ENCODE measurements around the gene ANKRD31.
A peak's percentile ranks its signal among the peaks of the same experiment; 100 is the strongest.
"Not testable (repeated sequence)": the region's sequence is repeated elsewhere in the genome, so short reads cannot be mapped to it uniquely, and the experiment has no call there.

Gene ANKRD31

DNA sequence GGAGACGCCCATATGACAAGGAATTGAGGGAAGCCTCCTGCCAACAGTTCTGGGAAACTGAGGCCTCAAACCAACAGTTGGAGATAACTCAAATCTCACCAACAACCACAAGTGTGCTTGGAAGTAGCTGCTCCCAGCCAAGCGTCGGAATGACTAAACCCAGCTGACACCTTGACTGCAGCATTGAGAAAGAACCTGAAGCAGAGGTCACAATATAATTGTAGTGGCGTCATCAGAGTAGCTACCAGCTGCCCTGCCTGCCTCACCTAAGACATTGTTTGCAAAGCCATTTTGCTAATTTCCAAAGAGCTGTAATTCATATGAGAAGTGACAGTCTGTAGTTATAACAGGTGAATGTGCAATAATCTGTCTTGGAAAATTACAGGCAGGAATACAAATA lies 40.8 kb upstream of the ANKRD31 start:
- Histone ChIP-seq H3K4me3 (no peak overlapping the region), H3K27me3 (no peaks in the 10 kb centered on the region), H3K9me3 (no peaks in the 10 kb centered on the region), H3K27ac (no peak overlapping the region), H3K4me1 (no peaks in the 10 kb centered on the region), H3K36me3 (no peaks in the 10 kb centered on the region)
- intact Hi-C loops (cut with DNase I; ENCODE audit: low total_unique reads) = no loop called here
- no peak for TF ChIP-seq CTCF (IDR thresholded peaks at IDR 0.05)
- DNase-seq = no peak

DNA sequence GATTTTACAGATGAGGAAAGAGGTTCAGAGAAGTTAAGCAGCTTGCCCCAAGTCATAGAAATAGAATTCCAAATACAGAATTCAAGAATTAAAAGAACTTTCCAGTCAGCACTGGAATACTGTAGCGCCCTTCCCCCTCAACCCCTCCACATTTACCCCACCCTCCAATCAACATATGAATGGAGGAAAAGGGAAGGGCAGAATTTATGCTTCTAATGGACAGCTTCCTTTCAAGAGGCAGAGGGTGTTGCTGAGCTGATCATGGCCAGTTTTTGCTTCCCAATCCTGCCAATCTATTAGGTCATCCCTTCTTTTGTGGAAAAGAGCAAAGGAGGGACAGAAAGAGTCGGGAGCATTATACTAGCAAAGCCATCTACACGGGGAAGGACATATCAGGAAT lies 39.1 kb upstream of the ANKRD31 start:
- DNase-seq = no peak
- no peak overlapping the region for H3K4me3 ChIP-seq
- no peaks in the 10 kb centered on the region for H3K36me3 ChIP-seq
- no peak for TF ChIP-seq CTCF (IDR thresholded peaks at IDR 0.05)
- no peaks in the 10 kb centered on the region for H3K9me3 ChIP-seq
- no peak overlapping the region for H3K27ac ChIP-seq
- H3K27me3 ChIP-seq = no peaks in the 10 kb centered on the region
- H3K4me1 ChIP-seq = no peaks in the 10 kb centered on the region
- intact Hi-C loops (cut with DNase I; ENCODE audit: low total_unique reads) = no loop called here

GRCh38 chr5:75275147-75275546 lies 38.5 kb upstream of the ANKRD31 start:
- DNase-seq = no peak
- no peak overlapping the region for H3K27ac ChIP-seq
- no peaks in the 10 kb centered on the region for H3K9me3 ChIP-seq
- H3K4me1 ChIP-seq = no peaks in the 10 kb centered on the region
- intact Hi-C loops (cut with DNase I; ENCODE audit: low total_unique reads) = no loop called here
- H3K4me3 ChIP-seq = no peak overlapping the region
- H3K36me3 ChIP-seq = no peaks in the 10 kb centered on the region
- H3K27me3 ChIP-seq = no peaks in the 10 kb centered on the region
- no peak for TF ChIP-seq CTCF (IDR thresholded peaks at IDR 0.05)

DNA sequence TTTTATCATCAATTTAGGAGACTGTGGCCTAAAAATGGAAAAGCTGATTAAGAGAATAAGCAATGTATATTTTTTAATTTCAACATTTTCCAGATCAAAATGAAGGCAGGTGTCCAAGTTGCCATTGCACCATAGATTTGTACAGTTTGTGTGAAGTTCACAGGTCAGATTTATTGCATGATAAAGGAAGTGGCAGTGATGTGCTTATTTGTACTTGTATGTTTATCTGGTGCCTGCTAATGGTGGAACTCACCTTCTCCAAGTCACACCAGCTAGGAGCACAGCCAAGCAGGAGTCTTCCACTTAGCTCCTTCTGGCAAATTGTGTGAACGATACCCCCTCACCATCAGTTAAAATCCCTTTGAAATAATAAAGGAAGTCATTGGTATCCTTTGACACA lies 37.8 kb upstream of the ANKRD31 start:
- no peak for TF ChIP-seq CTCF (IDR thresholded peaks at IDR 0.05)
- Histone ChIP-seq H3K4me1 (no peaks in the 10 kb centered on the region), H3K9me3 (no peaks in the 10 kb centered on the region), H3K27ac (no peak overlapping the region), H3K27me3 (no peaks in the 10 kb centered on the region), H3K36me3 (no peaks in the 10 kb centered on the region), H3K4me3 (no peak overlapping the region)
- no peak for DNase-seq
- intact Hi-C loops (cut with DNase I; ENCODE audit: low total_unique reads) = no loop called here

- DNase-seq; H3K4me1 ChIP-seq; H3K4me3 ChIP-seq; intact Hi-C loops (cut with DNase I; ENCODE audit: low total_unique reads); H3K36me3 ChIP-seq; H3K9me3 ChIP-seq; H3K27ac ChIP-seq; H3K27me3 ChIP-seq: not testable (repeated sequence)
These were observed 33.9 kb upstream of the ANKRD31 start for GRCh38 chr5:75270605-75271004.

DNA sequence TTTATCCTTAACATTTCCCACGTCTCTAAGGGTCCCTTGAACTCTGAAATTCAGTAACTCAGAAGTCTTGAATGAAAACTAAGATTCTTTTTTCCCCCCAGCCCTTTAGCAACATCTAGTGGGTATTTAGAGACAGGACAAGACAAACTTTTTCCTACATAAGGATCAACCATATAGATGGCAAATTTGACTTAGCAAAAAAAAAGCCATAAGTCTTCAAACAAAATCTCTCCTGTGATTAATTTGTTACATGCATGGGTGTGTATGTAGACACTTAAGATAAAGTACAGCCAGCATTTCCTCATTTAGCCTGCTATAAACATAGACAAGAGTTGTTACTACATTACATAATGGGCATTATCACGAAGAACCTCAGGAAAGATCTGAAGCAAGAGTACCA lies 29.1 kb upstream of the ANKRD31 start:
- H3K27ac ChIP-seq = no peak overlapping the region
- intact Hi-C loops (cut with DNase I; ENCODE audit: low total_unique reads) = no loop called here
- DNase-seq = no peak
- no peaks in the 10 kb centered on the region for H3K4me1 ChIP-seq
- peak in 1 of 2 experiments; percentile 20 for TF ChIP-seq CTCF (IDR thresholded peaks at IDR 0.05)
- H3K9me3 ChIP-seq = no peaks in the 10 kb centered on the region
- no peaks in the 10 kb centered on the region for H3K27me3 ChIP-seq
- no peaks in the 10 kb centered on the region for H3K36me3 ChIP-seq
- no peak overlapping the region for H3K4me3 ChIP-seq
